Peyer's patch (tissue), 4 donors: ENCODE measurements around the gene ZNF521.

ENCODE experiments used
- POLR2A ChIP-seq, 2 donors: fragments of 450-650 bp; IDR thresholded peaks; one replicate each; pipeline ENCODE4 v1.5.1; 2017; ENCODE audit warnings: antibody characterized with exemption in 2 of 2, mild to moderate bottlenecking in 2 of 2, moderate library complexity in 2 of 2
- TF ChIP-seq, protein P1 (sequence below), 6 experiments: fragments of 450-650 bp in 4 of 6; fragments of 200-600 bp in 2 of 6; sonication (generic) in 1 of 6; IDR thresholded peaks; one replicate each; pipeline ENCODE4 v1.5.1; 2017 to 2019; ENCODE audit warnings: antibody characterized with exemption in 6 of 6, mild to moderate bottlenecking in 3 of 6, moderate library complexity in 1 of 6

DNA sequence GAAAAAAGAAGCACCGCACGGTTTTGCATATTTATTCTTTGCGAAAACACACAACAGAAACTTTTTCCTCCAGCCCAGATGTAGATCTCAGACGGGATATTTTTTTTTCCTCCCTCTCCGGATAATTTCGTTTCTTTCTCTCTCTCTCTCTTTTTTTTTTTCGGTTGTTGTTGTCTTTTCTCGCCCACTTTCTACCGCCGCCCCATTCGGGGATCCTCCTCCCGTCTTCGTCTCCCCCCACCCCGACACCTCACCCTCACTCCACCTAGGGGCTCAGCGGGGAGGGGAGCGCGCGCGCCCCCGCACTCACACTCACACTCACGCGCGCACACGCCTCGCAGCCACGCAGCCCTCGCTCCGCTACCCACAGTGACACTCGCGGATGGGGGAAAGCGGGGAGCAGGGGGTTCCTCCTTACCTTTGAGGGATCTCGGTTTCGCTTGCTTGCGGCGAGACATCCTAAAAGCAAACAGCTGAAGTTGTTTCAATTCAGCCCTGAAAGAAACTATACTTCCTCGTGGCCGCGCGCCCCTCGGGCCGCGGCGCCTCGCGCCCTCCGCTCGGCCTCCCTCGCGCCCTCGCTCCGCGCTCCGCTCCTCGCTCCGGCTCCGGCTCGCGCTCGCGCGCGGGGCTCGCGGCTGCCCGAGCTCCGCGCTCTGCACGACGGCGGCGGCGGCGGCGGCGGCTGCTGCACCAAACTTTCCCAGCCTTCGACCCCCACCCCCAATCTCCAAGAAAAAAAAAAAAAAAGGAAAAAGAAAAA is 1.3 kb downstream of the ZNF521 start:
- TF ChIP-seq, protein P1, sequence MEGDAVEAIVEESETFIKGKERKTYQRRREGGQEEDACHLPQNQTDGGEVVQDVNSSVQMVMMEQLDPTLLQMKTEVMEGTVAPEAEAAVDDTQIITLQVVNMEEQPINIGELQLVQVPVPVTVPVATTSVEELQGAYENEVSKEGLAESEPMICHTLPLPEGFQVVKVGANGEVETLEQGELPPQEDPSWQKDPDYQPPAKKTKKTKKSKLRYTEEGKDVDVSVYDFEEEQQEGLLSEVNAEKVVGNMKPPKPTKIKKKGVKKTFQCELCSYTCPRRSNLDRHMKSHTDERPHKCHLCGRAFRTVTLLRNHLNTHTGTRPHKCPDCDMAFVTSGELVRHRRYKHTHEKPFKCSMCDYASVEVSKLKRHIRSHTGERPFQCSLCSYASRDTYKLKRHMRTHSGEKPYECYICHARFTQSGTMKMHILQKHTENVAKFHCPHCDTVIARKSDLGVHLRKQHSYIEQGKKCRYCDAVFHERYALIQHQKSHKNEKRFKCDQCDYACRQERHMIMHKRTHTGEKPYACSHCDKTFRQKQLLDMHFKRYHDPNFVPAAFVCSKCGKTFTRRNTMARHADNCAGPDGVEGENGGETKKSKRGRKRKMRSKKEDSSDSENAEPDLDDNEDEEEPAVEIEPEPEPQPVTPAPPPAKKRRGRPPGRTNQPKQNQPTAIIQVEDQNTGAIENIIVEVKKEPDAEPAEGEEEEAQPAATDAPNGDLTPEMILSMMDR (IDR thresholded peaks at IDR 0.05) = no peak
- no peak for TF ChIP-seq POLR2A (IDR thresholded peaks at IDR 0.05)
